ENCODE measurements around the gene FREY1. TPM values are rescaled to one million over a fixed set of nuclear protein-coding genes. Genes with fewer than 3 reads are reported as not detected.

The FREY1 gene
- total and polyA plus RNA-seq, 2 of the 13 experiments (the other 11 are each of a cell fraction or from before 2014, with no cell fraction given), result 0.44 to 0.73 TPM

DNA sequence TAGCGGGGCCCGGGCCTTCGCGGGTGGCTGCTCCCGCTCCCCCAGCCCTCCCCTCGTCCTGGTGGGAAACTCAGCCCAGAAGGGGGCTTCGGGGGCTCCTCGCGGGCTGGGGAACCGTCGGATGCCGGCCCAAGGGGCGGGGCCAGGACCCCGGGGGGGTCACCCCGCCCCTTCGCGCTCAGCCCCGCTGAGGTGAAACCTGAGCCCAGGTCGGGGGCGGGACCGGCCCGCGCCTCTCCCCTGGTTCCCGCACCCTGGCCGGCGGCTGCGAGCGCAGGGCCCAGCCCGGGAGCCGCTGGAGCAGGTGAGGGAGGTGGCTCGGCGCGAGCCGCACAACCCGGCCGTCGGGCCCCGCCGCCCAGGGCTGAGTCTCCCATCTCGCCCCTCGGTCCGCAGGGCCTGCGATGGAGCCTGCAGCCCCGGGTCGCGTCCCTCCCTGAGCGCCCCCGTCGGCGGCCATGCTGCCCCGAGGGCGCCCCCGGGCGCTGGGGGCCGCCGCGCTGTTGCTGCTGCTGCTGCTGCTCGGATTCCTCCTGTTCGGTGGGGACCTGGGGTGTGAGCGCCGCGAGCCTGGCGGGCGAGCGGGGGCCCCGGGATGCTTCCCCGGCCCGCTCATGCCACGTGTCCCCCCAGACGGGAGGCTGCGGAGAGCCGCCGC is 15.5 kb upstream of the FREY1 start, which contains the start of gene LARGE2 (continued):
- TF ChIP-seq, protein P1, sequence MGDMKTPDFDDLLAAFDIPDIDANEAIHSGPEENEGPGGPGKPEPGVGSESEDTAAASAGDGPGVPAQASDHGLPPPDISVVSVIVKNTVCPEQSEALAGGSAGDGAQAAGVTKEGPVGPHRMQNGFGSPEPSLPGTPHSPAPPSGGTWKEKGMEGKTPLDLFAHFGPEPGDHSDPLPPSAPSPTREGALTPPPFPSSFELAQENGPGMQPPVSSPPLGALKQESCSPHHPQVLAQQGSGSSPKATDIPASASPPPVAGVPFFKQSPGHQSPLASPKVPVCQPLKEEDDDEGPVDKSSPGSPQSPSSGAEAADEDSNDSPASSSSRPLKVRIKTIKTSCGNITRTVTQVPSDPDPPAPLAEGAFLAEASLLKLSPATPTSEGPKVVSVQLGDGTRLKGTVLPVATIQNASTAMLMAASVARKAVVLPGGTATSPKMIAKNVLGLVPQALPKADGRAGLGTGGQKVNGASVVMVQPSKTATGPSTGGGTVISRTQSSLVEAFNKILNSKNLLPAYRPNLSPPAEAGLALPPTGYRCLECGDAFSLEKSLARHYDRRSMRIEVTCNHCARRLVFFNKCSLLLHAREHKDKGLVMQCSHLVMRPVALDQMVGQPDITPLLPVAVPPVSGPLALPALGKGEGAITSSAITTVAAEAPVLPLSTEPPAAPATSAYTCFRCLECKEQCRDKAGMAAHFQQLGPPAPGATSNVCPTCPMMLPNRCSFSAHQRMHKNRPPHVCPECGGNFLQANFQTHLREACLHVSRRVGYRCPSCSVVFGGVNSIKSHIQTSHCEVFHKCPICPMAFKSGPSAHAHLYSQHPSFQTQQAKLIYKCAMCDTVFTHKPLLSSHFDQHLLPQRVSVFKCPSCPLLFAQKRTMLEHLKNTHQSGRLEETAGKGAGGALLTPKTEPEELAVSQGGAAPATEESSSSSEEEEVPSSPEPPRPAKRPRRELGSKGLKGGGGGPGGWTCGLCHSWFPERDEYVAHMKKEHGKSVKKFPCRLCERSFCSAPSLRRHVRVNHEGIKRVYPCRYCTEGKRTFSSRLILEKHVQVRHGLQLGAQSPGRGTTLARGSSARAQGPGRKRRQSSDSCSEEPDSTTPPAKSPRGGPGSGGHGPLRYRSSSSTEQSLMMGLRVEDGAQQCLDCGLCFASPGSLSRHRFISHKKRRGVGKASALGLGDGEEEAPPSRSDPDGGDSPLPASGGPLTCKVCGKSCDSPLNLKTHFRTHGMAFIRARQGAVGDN (CRISPR knock-in tag; IDR thresholded peaks at IDR 0.05), result peak; percentile 34; the same call in 1 of the 2 replicates
- TF ChIP-seq ZNF296 (CRISPR knock-in tag; conservative IDR thresholded peaks at IDR 0.05) (no peak), YEATS4 (CRISPR knock-in tag; IDR thresholded peaks at IDR 0.05; ENCODE audit: borderline replicate concordance) (0 out of 2 replicates have a peak, but pooled peaks have one; percentile 11), RXRB (CRISPR knock-in tag; IDR thresholded peaks at IDR 0.05; ENCODE audit: borderline replicate concordance) (no peak), NFE2 (CRISPR knock-in tag; IDR thresholded peaks at IDR 0.05) (no peak), YY1 (IDR thresholded peaks at IDR 0.05; ENCODE audit: insufficient read depth, insufficient replicate concordance, low read depth, low read length) (peak; percentile 73), ZSCAN21 (CRISPR knock-in tag; IDR thresholded peaks at IDR 0.05; ENCODE audit: borderline replicate concordance) (no peak; the same call in 1 of the 2 replicates), MAF1 (CRISPR knock-in tag; IDR thresholded peaks at IDR 0.05; ENCODE audit: borderline replicate concordance) (no peak), ZNF264 (CRISPR knock-in tag; IDR thresholded peaks at IDR 0.05) (no peak), ZKSCAN8 (CRISPR knock-in tag; IDR thresholded peaks at IDR 0.05; ENCODE audit: borderline replicate concordance) (no peak), ZNF713 (CRISPR knock-in tag; IDR thresholded peaks at IDR 0.05) (no peak), ZNF605 (CRISPR knock-in tag; IDR thresholded peaks at IDR 0.05) (0 out of 2 replicates have a peak, but pooled peaks have one; percentile 1), ZFX (CRISPR knock-in tag; IDR thresholded peaks at IDR 0.05; ENCODE audit: low read depth) (peak; percentile 39; the same call in 1 of the 2 replicates), ZNF558 (CRISPR knock-in tag; IDR thresholded peaks at IDR 0.05; ENCODE audit: borderline replicate concordance) (0 out of 2 replicates have a peak, but pooled peaks have one; percentile 32), POLR2A (IDR thresholded peaks at IDR 0.05; ENCODE audit: insufficient read depth in 1 of 2, low read depth in 2 of 2, low read length in 2 of 2) (peak in 1 of 2 experiments; percentile 20; a peak in 1 of 4 replicates), GTF3A (CRISPR knock-in tag; conservative IDR thresholded peaks at IDR 0.05) (0 out of 2 replicates have a peak, but pooled peaks have one; percentile 3), RELA (CRISPR knock-in tag; IDR thresholded peaks at IDR 0.05) (no peak)
- TF ChIP-seq, protein P2, sequence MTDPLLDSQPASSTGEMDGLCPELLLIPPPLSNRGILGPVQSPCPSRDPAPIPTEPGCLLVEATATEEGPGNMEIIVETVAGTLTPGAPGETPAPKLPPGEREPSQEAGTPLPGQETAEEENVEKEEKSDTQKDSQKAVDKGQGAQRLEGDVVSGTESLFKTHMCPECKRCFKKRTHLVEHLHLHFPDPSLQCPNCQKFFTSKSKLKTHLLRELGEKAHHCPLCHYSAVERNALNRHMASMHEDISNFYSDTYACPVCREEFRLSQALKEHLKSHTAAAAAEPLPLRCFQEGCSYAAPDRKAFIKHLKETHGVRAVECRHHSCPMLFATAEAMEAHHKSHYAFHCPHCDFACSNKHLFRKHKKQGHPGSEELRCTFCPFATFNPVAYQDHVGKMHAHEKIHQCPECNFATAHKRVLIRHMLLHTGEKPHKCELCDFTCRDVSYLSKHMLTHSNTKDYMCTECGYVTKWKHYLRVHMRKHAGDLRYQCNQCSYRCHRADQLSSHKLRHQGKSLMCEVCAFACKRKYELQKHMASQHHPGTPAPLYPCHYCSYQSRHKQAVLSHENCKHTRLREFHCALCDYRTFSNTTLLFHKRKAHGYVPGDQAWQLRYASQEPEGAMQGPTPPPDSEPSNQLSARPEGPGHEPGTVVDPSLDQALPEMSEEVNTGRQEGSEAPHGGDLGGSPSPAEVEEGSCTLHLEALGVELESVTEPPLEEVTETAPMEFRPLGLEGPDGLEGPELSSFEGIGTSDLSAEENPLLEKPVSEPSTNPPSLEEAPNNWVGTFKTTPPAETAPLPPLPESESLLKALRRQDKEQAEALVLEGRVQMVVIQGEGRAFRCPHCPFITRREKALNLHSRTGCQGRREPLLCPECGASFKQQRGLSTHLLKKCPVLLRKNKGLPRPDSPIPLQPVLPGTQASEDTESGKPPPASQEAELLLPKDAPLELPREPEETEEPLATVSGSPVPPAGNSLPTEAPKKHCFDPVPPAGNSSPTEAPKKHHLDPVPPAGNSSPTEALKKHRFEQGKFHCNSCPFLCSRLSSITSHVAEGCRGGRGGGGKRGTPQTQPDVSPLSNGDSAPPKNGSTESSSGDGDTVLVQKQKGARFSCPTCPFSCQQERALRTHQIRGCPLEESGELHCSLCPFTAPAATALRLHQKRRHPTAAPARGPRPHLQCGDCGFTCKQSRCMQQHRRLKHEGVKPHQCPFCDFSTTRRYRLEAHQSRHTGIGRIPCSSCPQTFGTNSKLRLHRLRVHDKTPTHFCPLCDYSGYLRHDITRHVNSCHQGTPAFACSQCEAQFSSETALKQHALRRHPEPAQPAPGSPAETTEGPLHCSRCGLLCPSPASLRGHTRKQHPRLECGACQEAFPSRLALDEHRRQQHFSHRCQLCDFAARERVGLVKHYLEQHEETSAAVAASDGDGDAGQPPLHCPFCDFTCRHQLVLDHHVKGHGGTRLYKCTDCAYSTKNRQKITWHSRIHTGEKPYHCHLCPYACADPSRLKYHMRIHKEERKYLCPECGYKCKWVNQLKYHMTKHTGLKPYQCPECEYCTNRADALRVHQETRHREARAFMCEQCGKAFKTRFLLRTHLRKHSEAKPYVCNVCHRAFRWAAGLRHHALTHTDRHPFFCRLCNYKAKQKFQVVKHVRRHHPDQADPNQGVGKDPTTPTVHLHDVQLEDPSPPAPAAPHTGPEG (CRISPR knock-in tag; IDR thresholded peaks at IDR 0.05), result 0 out of 2 replicates have a peak, but pooled peaks have one; percentile 3
- TF ChIP-seq, protein P3, sequence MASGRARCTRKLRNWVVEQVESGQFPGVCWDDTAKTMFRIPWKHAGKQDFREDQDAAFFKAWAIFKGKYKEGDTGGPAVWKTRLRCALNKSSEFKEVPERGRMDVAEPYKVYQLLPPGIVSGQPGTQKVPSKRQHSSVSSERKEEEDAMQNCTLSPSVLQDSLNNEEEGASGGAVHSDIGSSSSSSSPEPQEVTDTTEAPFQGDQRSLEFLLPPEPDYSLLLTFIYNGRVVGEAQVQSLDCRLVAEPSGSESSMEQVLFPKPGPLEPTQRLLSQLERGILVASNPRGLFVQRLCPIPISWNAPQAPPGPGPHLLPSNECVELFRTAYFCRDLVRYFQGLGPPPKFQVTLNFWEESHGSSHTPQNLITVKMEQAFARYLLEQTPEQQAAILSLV (CRISPR knock-in tag; IDR thresholded peaks at IDR 0.05; ENCODE audit: borderline replicate concordance), result 0 out of 2 replicates have a peak, but pooled peaks have one; percentile 11
